ENCODE results near the gene DNASE1L2.

DNASE1L2 gene

GRCh38 chr16:2271848-2272461 is 35.7 kb downstream of the DNASE1L2 start:
- no peak for DNase-seq

- no peak for DNase-seq
Observed at GRCh38 chr16:2273484-2273883, 37.2 kb downstream of the DNASE1L2 start.

DNA sequence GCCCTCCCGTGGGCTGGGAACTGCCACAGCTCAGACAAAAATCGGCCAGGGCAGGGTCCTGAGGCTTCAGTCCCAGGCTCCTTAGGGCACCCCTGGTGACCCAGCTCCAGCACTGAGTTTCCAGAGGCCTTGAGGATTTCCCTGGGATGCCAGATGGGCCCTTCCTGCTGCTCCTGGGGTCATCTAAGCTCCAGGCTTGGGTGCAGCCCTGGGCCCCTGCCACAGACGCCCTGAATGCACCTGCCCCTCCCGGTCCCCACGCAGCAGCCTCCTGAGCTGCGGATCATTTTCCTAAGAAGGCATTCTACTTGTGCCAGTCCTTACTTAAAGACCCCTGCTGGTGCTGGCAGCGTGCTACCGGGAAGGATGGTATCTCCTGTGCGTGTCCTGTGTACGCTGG is 37.7 kb downstream of the DNASE1L2 start:
- DNase-seq = no peak

DNA sequence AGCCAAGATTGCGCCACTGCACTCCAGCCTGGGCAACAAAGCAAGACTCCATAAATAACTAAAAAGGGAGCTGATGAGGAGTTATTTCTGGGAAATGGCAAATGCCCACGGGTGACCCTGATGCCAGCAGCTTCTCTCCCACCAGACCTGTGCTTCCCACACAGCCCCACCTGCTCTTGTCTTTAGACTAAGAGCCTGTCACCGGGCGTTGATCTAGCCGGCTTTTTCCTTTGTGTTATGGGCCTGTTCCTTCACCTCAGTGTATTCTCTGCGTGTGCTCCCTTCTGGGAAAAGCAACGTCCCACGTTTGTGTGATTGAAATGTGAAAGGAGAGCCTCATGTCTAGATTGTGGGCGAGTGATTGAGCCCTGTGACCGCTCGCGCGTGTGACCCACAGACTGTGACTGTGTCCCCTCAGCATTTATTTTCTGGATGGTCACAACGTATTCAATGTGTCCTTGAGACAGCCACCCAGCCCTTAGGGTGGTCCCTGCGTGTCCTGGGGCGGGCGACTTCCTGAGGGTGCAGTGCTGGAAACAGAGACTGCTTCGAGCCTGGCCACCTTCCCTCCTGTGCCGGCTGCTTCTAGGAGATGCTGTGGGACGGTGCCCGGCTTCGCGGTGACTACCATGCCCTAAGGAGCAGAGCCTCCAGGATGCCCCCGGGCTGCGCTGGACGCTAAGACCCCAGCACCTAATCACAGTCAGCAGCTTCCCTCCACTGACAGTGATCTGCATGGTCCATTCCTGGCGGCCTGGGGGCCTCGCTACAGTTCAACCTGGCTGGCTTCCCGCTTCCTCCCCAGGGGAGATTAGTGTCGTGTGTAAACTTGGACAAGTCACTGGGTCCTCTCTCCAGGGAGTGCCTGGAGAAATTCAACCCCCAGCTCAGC is 39.5 kb downstream of the DNASE1L2 start:
- DNase-seq = no peak

- DNase-seq = no peak
Observed at GRCh38 chr16:2276368-2277195, 40.3 kb downstream of the DNASE1L2 start.

DNA sequence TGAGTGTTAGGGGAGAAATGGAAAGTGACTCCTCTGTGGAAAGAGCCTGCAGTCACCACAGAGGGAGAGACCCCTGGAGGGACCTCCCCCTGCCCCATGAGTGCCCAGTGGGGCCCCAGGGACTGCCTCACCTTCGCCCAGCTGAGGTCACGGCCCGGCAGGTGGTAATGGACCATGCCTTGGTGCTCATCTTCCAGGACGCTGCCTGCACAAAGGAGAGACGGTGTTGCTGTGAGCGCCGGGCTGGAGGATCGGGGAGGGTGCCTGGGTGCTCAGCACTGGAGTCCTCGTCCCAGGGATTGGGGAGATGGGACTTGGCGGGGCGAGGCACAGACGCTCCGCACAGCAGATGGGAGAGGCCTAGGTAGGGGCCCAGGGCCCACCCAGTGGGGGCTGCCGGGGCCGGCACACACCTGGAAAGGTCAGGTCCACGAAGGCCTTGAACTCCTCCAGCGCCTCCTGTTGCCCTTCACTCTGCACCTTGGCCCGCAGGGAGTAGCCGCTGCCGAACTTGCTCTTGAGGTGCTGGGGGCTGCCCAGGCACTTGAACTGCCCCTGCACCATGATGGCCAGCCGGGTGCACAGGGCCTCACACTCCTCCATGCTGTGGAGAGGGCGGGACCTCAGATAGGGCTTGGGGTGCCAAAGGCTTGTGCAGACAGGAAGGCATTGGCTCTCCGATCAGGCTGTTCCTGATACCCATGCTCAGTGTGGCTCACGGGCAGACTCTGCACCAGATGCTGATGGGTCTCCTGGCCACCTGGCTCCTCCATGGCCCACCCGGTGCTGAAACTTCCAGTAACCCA is 41.4 kb downstream of the DNASE1L2 start:
- DNase-seq = no peak

DNA sequence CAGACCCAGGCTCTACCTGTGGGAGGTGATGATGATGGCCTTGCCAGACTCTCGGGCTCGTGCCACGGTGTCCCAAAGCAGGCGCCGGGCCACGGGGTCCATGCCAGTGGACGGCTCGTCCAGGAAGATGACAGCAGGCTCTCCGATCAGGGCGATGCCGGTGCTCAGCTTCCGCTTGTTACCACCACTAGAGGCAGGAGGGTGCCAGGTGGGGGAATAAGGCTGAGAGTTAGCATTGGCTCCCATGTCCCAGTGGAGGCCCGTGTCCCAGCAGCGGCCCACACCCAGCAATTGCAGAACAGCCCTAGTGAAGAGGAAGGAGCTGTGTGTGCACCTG is 42.0 kb downstream of the DNASE1L2 start:
- no peak for DNase-seq

DNA sequence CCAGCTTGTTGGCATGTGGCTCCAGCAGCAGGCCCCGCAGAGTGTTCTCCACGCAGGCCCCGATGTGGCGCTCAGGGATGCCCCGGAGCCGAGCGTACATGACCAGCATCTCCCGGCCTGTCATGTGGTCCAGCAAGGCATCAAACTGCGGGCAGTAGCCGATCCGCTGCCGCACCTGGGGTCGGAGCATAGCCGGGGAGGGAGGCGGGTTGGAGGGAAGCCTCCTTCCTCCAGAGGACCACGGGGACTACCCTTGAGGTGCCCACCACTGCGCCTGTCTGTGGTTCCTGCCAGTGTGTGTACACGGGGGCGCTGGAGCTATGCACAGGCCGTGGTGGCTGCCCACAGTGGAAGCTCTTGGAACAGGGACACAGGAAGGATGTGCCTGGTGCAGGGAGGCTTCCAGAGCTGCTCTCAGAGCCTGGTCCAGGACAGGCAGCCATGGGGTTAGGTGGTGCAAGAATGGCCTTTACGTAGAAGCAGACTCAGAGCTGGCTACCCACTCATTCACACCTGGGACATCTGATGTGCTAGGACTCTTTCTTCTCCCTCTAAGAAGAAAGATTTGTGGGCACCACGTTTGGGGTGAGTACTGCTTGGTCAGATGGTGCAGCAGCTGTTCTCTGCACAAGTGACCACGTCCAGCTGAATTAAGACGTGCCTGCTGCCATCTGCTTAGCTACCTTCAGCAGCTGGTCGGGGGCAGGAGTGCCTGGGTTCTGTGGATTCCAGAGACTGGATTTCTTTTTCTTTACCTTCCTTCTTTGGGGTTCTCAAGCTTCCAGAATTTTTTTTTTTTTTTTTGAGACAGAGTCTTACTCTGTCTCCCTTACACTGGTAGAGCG is 42.9 kb downstream of the DNASE1L2 start:
- no peak for DNase-seq

DNA sequence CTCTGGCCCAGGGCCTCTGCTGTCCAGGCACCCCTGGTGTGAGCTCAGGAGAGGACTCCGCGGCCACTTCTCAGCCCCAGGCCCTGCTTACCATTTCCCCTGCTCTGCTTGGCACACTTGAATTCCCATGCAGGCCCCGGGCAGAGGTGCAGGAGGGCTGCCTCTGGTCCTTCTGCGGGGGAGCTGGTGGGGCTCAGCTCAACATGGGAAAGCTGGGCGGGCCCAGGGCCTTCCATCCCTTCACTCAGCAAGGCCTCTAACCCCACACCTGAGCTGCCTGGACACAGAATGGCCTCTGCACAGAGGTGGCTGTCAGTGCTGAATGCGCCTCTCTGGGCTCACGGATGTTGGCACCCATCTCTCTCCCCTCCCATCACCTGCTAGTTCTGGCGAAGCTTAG is 44.2 kb downstream of the DNASE1L2 start:
- no peak for DNase-seq

- no peak for DNase-seq
Observed at GRCh38 chr16:2280981-2281542, 44.8 kb downstream of the DNASE1L2 start.

- DNase-seq = no peak
Observed at GRCh38 chr16:2282262-2282661, 46.0 kb downstream of the DNASE1L2 start.

DNA sequence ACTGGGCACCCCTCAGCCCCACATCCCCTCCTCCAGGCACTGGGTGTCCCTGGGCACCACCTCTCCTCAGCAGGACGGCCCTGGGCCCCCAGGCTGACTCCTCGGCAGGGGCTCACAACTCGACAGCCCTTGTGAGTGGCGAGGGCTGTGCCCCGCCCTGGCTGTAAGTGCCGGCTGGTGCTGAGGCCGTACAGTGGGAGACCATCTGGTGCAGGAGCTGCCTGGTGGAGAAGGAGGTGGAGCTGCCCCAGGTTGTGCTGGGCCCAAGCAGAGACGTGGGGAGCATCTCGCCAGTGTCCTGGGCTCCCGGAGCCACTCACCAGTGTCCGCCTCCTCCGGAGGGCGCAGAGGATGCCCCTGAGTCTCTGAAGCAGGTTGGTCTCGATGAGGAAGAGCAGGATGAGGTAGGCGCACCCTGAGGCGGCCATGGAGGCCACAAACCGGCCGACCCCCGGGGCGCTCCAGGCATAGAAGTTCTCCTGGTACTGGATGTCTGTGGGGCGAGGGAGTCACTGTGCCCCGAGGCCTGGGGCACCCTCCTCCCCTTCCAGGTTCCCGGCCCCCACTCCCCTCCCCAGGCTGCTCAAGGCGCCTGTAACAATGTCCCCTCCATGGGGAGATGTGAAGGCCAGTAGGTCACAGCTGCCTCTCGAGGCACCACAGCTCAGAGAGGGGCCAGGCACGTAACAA is 46.8 kb downstream of the DNASE1L2 start:
- DNase-seq = no peak

DNA sequence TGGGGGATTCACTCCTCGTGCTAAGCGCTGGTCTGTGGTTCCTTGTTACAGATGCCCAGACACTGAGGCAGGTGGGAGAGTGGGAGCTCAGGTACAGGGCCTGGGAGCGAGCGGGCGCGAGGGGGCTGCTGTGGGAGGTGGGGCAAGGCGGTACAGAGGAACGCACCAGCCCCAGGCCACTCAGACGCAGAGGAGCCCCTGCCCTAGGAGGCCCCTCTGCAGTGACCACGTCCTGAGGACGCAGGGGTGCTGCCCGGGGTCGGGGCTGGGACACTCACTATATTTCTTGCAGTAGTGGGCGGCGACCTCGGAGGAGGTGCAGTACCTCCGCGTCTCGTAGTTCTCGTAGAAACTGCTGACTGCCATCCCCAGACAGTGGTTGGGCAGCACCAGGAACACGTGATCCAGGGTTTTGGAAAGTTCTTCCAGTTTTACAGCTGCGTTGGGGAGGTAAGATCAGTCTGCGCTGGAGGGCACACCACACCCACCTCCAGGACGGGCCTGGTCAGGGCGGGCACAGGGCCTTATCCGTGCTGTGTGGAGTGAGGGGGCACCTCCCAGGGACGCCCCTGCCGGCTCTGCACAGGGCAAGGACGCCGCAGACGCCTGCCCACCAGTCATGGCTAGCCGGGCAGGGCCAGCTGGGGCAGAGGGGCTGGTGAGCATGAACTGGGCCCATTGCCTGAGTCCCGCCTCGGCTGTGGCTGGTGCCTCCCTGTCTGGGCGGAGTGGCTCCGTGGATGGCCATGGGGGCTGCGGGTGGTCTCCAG is 47.9 kb downstream of the DNASE1L2 start:
- DNase-seq = no peak

GRCh38 chr16:2284797-2285576 is 48.7 kb downstream of the DNASE1L2 start:
- DNase-seq = no peak

DNA sequence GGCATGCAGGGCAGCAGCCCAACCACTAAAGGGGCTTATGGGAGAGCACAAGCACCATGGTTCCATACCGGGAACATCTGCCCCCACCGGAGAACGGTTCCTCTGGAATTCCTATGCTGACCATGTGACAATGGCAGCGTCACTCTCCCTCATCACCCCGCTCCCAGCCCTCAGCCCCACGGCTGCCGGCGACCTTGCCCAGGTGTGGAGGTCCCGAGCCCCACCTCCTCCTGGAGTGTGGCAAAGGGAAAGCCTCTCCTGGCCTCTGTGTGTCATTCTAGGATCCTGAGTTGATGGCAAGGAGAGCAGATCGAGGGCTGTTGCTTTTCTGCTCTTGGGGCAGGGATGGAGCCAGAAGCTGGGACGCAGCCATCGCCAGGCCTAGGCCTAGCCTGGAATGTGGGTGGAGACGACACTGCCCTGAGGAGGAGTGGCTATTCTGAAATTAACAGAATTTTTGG is 49.5 kb downstream of the DNASE1L2 start:
- no peak for DNase-seq

GRCh38 chr16:2286550-2286949 is 50.3 kb downstream of the DNASE1L2 start:
- DNase-seq = no peak

DNA sequence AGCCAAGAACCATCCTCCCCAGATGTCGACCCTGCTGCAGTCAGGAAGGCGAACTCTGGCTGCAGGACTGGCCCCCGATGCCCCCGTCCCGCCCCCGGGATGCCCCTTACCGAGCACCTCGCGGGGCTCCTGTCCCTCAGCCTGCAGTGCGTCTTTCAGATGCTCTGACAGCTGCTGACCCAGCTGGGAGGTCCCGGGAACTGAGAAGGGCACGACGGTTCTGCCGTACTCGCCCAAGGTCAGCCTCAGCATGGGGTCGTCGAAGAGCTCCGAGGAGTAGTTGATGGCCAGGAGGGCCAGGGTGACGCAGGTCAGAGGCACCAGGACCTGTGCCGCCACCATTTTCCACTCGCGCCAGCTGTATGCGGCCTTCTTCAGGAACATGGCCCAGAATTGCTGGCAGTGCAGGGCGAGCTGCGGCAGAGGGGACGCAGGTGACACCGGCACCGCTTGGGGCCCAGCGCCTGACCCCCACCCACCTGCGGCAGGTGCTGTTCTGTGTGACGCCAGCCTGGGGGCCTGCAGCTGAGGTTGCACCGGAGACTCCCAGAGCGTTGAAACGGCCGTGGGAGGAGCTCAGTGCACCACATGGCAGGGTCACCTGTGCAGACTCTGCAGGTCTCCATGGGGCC is 51.8 kb downstream of the DNASE1L2 start:
- no peak for DNase-seq
